GM12878 (cell line): ENCODE data around the gene PPP1R1A. TPM values are rescaled to one million over a fixed set of nuclear protein-coding genes. Genes with fewer than 3 reads are reported as not detected.

Source experiments
- ATAC-seq: fragments of 200-7000 bp; cut with Tn5 transposase; 3 replicates; pipeline ENCODE4 v1.9.1; 2020; ENCODE audit warnings: mild to moderate bottlenecking, moderate library complexity
- BruUV-seq: library from RNA; stranded (reverse); fragments of 400-500 nt; replicated peaks from 2 replicates; lab custom pipeline; 2021; lab: Mats Ljungman, UMichigan
- CTCF ChIA-PET: fragments of 300-600 bp; sonication (Branson Sonifier 250); formaldehyde crosslinking; extraction: SDS; loops from one replicate; lab custom pipeline; 2021; ENCODE audit warnings: inconsistent platforms; lab: Yijun Ruan, JAX
- POLR2A ChIA-PET: fragments of 350-600 bp; formaldehyde crosslinking; extraction: SDS; loops from one replicate; lab custom pipeline; 2021; ENCODE audit warnings: inconsistent platforms; lab: Charles Lee
- RAD21 ChIA-PET: fragments of 300-600 bp; sonication (Branson Sonifier 250); formaldehyde crosslinking; loops from one replicate; lab custom pipeline; 2023; ENCODE audit warnings: antibody characterized with exemption; ENCODE audit not compliant: unreplicated experiment; lab: Charles Lee
- SMC1A ChIA-PET: fragments of 300-600 bp; sonication (Branson Sonifier 250); formaldehyde crosslinking; loops from one replicate; lab custom pipeline; 2023; ENCODE audit not compliant: unreplicated experiment, uncharacterized antibody; lab: Charles Lee
- DNase-seq: peaks from one replicate; pipeline ENCODE4 v3.0.0-alpha.2; 2011; ENCODE audit warnings: low read depth, low spot score
- FAIRE-seq: peaks from 3 replicates; lab custom pipeline; 2011; peaks lifted over from hg19 to GRCh38; lab: Jason Lieb, UNC
- H2AFZ ChIP-seq: 2 replicates; pipeline ENCODE4 v1.6.0; 2011; ENCODE audit warnings: low read depth, low read length, control low read depth; ENCODE audit not compliant: control insufficient read depth
- H3K27ac ChIP-seq: 2 replicates; pipeline ENCODE4 v1.5.1; 2011; ENCODE audit warnings: control low read depth; ENCODE audit not compliant: control insufficient read depth, insufficient read depth
- H3K27me3 ChIP-seq, 2 experiments: replicated peaks in 1 of 2; 2 replicates each; pipeline versions ENCODE4 v1.6.0 to v1.6.1; 2011; ENCODE audit warnings: low read length in 1 of 2; ENCODE audit not compliant: control insufficient read depth in 2 of 2, insufficient read depth in 2 of 2
- H3K36me3 ChIP-seq, 2 experiments: 2 replicates each; pipeline ENCODE4 v1.5.1; 2011; ENCODE audit warnings: low read length in 1 of 2; ENCODE audit not compliant: control insufficient read depth in 2 of 2, insufficient read depth in 2 of 2
- H3K4me1 ChIP-seq: 2 replicates; pipeline ENCODE4 v1.6.1; 2011; ENCODE audit warnings: mild to moderate bottlenecking, low read length, moderate library complexity, mixed read lengths; ENCODE audit not compliant: control insufficient read depth, insufficient read depth
- H3K4me2 ChIP-seq: 2 replicates; pipeline ENCODE4 v1.6.0; 2011; ENCODE audit warnings: control low read depth; ENCODE audit not compliant: control insufficient read depth, insufficient read depth
- H3K4me3 ChIP-seq: fragments of 200-600 bp; sonication (generic); 2 replicates; pipeline ENCODE4 v1.5.1; 2016
- H3K79me2 ChIP-seq: 2 replicates; pipeline ENCODE4 v1.6.0; 2011; ENCODE audit warnings: low read length; ENCODE audit not compliant: control insufficient read depth, insufficient read depth
- H3K9ac ChIP-seq: 2 replicates; pipeline ENCODE4 v1.8.0; 2011; ENCODE audit warnings: low read length, control low read depth, mixed read lengths; ENCODE audit not compliant: control insufficient read depth, insufficient read depth
- H3K9me3 ChIP-seq: replicated peaks from 3 replicates; pipeline ENCODE4 v1.5.1; 2011; ENCODE audit warnings: mild to moderate bottlenecking, low read length; ENCODE audit not compliant: control insufficient read depth, insufficient read depth
- H4K20me1 ChIP-seq: 2 replicates; pipeline ENCODE4 v1.6.0; 2011; ENCODE audit not compliant: control insufficient read depth, insufficient read depth
- ESRRA ChIP-seq: IDR thresholded peaks from 2 replicates; pipeline ENCODE4 v1.6.1; 2012; ENCODE audit warnings: mild to moderate bottlenecking, low read length, improper control_type of control experiment
- JUNB ChIP-seq: IDR thresholded peaks from 2 replicates; pipeline ENCODE4 v1.6.1; 2016; ENCODE audit warnings: antibody characterized with exemption, mild to moderate bottlenecking
- POU2F2 ChIP-seq: IDR thresholded peaks from 3 replicates; pipeline ENCODE4 v1.6.1; 2011; ENCODE audit warnings: low read depth, mild to moderate bottlenecking, low read length, borderline replicate concordance
- SIN3A ChIP-seq: IDR thresholded peaks from 2 replicates; pipeline ENCODE4 v1.6.1; 2012; ENCODE audit warnings: low read depth, low read length, improper control_type of control experiment
- SMC3 ChIP-seq: IDR thresholded peaks from 2 replicates; pipeline ENCODE4 v1.6.1; 2011; ENCODE audit warnings: low read length, improper control_type of control experiment, borderline replicate concordance
- SPI1 ChIP-seq: IDR thresholded peaks from 2 replicates; pipeline ENCODE4 v1.6.1; 2011; ENCODE audit warnings: low read depth, mild to moderate bottlenecking, low read length, moderate library complexity, borderline replicate concordance; ENCODE audit not compliant: insufficient read depth
- SREBF2 ChIP-seq: IDR thresholded peaks from 2 replicates; pipeline ENCODE4 v1.6.1; 2012; ENCODE audit warnings: mild to moderate bottlenecking, low read length
- WGBS: methylation state at CpG from one replicate; pipeline ENCODE4 v1.1.6; 2016; ENCODE audit warnings: low lambda C conversion rate; ENCODE audit not compliant: insufficient replicate concordance, insufficient coverage; ENCODE audit errors: missing lambda C conversion rate; 5-methylcytosine and 5-hydroxymethylcytosine counted together
- in situ Hi-C: fragments of 300-500 bp; cut with MboI; formaldehyde crosslinking; loops from 9 replicates; pipeline ENCODE4 v1.14.3; 2018; ENCODE audit warnings: mixed read lengths
- intact Hi-C: fragments of 100-400 bp; cut with micrococcal nuclease; formaldehyde crosslinking; loops from one replicate; pipeline ENCODE4 v1.14.2; 2022; ENCODE audit not compliant: unreplicated experiment
- polyA plus RNA-seq, 11 experiments: library from polyadenylated mRNA; depleted of rRNA in 4 of 11; unstranded in 6 of 11; stranded (reverse) in 5 of 11; fragments of >200 nt; fragmentation: Nextera tagmentation in 4 of 11; fragmentation: Illumina TruSeq in 1 of 11; extraction: Ambion mirVana in 4 of 11; extraction: Trizol in 1 of 11; gene quantifications; 1 replicate in 1 of 11; 2 replicates in 10 of 11; pipeline versions ENCODE4 v1.2.1 to v1.2.3, GENCODE V29; 2011 to 2016; ENCODE audit warnings: inconsistent platforms in 2 of 11, missing spikeins in 2 of 11, low read depth in 1 of 11
- total RNA-seq, 4 experiments: library from RNA; depleted of rRNA in 3 of 4; stranded (reverse); fragments of >200 nt in 3 of 4; fragmentation: Illumina TruSeq in 1 of 4; extraction: Trizol in 1 of 4; gene quantifications; 2 replicates each; pipeline versions ENCODE4 v1.2.1 to v1.2.3, GENCODE V29; 2013 to 2021
- TF ChIP-seq, protein P1 (sequence below): IDR thresholded peaks from 2 replicates; pipeline ENCODE4 v1.6.1; 2011; ENCODE audit warnings: low read depth, low read length, improper control_type of control experiment, borderline replicate concordance
- TF ChIP-seq, protein P2 (sequence below): fragments of 450-650 bp; IDR thresholded peaks from 2 replicates; pipeline ENCODE4 v1.6.1; 2016; ENCODE audit warnings: mild to moderate bottlenecking

The PPP1R1A gene
- total and polyA plus RNA-seq, 10 of the 15 experiments (the other 5 are each of a cell fraction or from before 2014, with no cell fraction given): 0.03 to 0.08 (median 0.07) TPM; not detected in 7

DNA sequence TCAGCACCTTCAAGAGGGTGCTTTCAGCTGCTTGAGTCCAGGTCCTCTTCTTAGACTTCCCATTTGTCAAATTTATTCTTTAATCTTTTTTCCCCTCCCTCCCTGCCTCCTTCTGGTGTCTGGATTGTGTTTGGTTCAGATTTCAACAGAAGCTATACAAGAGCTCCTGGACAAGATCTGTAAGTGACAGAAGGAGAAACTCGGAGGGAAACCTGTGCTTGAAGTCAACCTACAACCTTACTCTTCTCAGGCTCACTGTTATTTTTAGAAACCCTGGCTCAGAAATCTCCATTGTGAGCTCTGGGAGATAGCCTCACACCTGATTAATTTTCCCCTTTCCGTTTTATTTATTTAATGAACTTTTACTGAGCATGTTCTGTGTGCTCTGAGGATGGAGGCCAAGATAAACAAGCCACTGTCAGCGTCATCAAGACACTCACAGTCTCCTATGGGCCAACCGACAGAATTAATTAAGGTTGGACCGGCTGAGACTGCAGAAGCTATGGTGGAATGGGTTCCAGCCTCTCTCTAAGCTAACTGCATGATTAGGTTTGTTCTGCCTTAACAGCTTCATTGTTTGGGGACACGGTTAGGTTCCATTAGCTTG is 25.6 kb downstream of the PPP1R1A start:
- Histone ChIP-seq H2AFZ (no peak overlapping the region), H3K4me3 (no peak overlapping the region), H4K20me1 (no peaks in the 10 kb centered on the region), H3K36me3 (no peaks in the 10 kb centered on the region), H3K9me3 (no peaks in the 10 kb centered on the region)
- WGBS: 85% methylated on average over 6 of the region's 6 CpGs
- CTCF ChIA-PET: interaction anchor here (5.0 to 5.1 kb wide), 2 partner anchors 17 to 36 kb away, joined by 15 to 41 read pairs; no protein-coding TSS in a partner anchor
- TF ChIP-seq ESRRA (no peak), POU2F2 (no peak), SPI1 (no peak), SREBF2 (no peak), JUNB (no peak), SIN3A (no peak), SMC3 (no peak)
- TF ChIP-seq, protein P1, sequence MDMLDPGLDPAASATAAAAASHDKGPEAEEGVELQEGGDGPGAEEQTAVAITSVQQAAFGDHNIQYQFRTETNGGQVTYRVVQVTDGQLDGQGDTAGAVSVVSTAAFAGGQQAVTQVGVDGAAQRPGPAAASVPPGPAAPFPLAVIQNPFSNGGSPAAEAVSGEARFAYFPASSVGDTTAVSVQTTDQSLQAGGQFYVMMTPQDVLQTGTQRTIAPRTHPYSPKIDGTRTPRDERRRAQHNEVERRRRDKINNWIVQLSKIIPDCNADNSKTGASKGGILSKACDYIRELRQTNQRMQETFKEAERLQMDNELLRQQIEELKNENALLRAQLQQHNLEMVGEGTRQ: no peak
- TF ChIP-seq, protein P2, sequence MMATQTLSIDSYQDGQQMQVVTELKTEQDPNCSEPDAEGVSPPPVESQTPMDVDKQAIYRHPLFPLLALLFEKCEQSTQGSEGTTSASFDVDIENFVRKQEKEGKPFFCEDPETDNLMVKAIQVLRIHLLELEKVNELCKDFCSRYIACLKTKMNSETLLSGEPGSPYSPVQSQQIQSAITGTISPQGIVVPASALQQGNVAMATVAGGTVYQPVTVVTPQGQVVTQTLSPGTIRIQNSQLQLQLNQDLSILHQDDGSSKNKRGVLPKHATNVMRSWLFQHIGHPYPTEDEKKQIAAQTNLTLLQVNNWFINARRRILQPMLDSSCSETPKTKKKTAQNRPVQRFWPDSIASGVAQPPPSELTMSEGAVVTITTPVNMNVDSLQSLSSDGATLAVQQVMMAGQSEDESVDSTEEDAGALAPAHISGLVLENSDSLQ: no peak
- TF ChIP-seq, all 136 proteins: peak for 0
- ChIA-PET SMC1A (interaction anchor here (1.3 kb wide), 1 partner anchor 10 kb away, joined by 3 read pairs; no protein-coding TSS in a partner anchor), POLR2A (no interaction called here), RAD21 (no interaction called here)
- no peak for FAIRE-seq
- intact Hi-C loops: no loop called here
- Histone ChIP-seq H3K79me2 (no peaks in the 10 kb centered on the region), H3K4me2 (no peak overlapping the region), H3K4me1 (peaks cover 19% of the 10 kb centered on the region), H3K9ac (no peak overlapping the region), H3K27me3 (no peaks in the 10 kb centered on the region), H3K27ac (no peak overlapping the region)
- ATAC-seq: no peak
- DNase-seq: no peak
- in situ Hi-C loops: no loop called here
- BruUV-seq: no TSS peak
